GM12878 (cell line): ENCODE measurements around the gene PNPLA4. TPM values are rescaled to one million over a fixed set of nuclear protein-coding genes. Genes with fewer than 3 reads are reported as not detected.

ENCODE experiments used
- ATAC-seq: fragments of 200-7000 bp; cut with Tn5 transposase; 3 replicates; pipeline ENCODE4 v1.9.1; 2020; ENCODE audit warnings: mild to moderate bottlenecking, moderate library complexity
- BruUV-seq: library from RNA; stranded (reverse); fragments of 400-500 nt; replicated peaks from 2 replicates; lab custom pipeline; 2021; lab: Mats Ljungman, UMichigan
- CTCF ChIA-PET: fragments of 300-600 bp; sonication (Branson Sonifier 250); formaldehyde crosslinking; extraction: SDS; loops from one replicate; lab custom pipeline; 2021; ENCODE audit warnings: inconsistent platforms; lab: Yijun Ruan, JAX
- POLR2A ChIA-PET: fragments of 350-600 bp; formaldehyde crosslinking; extraction: SDS; loops from one replicate; lab custom pipeline; 2021; ENCODE audit warnings: inconsistent platforms; lab: Charles Lee
- RAD21 ChIA-PET: fragments of 300-600 bp; sonication (Branson Sonifier 250); formaldehyde crosslinking; loops from one replicate; lab custom pipeline; 2023; ENCODE audit warnings: antibody characterized with exemption; ENCODE audit not compliant: unreplicated experiment; lab: Charles Lee
- SMC1A ChIA-PET: fragments of 300-600 bp; sonication (Branson Sonifier 250); formaldehyde crosslinking; loops from one replicate; lab custom pipeline; 2023; ENCODE audit not compliant: unreplicated experiment, uncharacterized antibody; lab: Charles Lee
- DNase-seq: peaks from one replicate; pipeline ENCODE4 v3.0.0-alpha.2; 2011; ENCODE audit warnings: low read depth, low spot score
- FAIRE-seq: peaks from 3 replicates; lab custom pipeline; 2011; peaks lifted over from hg19 to GRCh38; lab: Jason Lieb, UNC
- H2AFZ ChIP-seq: 2 replicates; pipeline ENCODE4 v1.6.0; 2011; ENCODE audit warnings: low read depth, low read length, control low read depth; ENCODE audit not compliant: control insufficient read depth
- H3K27ac ChIP-seq: 2 replicates; pipeline ENCODE4 v1.5.1; 2011; ENCODE audit warnings: control low read depth; ENCODE audit not compliant: control insufficient read depth, insufficient read depth
- H3K27me3 ChIP-seq, 2 experiments: replicated peaks in 1 of 2; 2 replicates each; pipeline versions ENCODE4 v1.6.0 to v1.6.1; 2011; ENCODE audit warnings: low read length in 1 of 2; ENCODE audit not compliant: control insufficient read depth in 2 of 2, insufficient read depth in 2 of 2
- H3K36me3 ChIP-seq, 2 experiments: 2 replicates each; pipeline ENCODE4 v1.5.1; 2011; ENCODE audit warnings: low read length in 1 of 2; ENCODE audit not compliant: control insufficient read depth in 2 of 2, insufficient read depth in 2 of 2
- H3K4me1 ChIP-seq: 2 replicates; pipeline ENCODE4 v1.6.1; 2011; ENCODE audit warnings: mild to moderate bottlenecking, low read length, moderate library complexity, mixed read lengths; ENCODE audit not compliant: control insufficient read depth, insufficient read depth
- H3K4me2 ChIP-seq: 2 replicates; pipeline ENCODE4 v1.6.0; 2011; ENCODE audit warnings: control low read depth; ENCODE audit not compliant: control insufficient read depth, insufficient read depth
- H3K4me3 ChIP-seq: fragments of 200-600 bp; sonication (generic); 2 replicates; pipeline ENCODE4 v1.5.1; 2016
- H3K79me2 ChIP-seq: 2 replicates; pipeline ENCODE4 v1.6.0; 2011; ENCODE audit warnings: low read length; ENCODE audit not compliant: control insufficient read depth, insufficient read depth
- H3K9ac ChIP-seq: 2 replicates; pipeline ENCODE4 v1.8.0; 2011; ENCODE audit warnings: low read length, control low read depth, mixed read lengths; ENCODE audit not compliant: control insufficient read depth, insufficient read depth
- H3K9me3 ChIP-seq: replicated peaks from 3 replicates; pipeline ENCODE4 v1.5.1; 2011; ENCODE audit warnings: mild to moderate bottlenecking, low read length; ENCODE audit not compliant: control insufficient read depth, insufficient read depth
- H4K20me1 ChIP-seq: 2 replicates; pipeline ENCODE4 v1.6.0; 2011; ENCODE audit not compliant: control insufficient read depth, insufficient read depth
- NBN ChIP-seq: fragments of 450-650 bp; IDR thresholded peaks from 2 replicates; pipeline ENCODE4 v1.6.1; 2016
- NFIC ChIP-seq: IDR thresholded peaks from 2 replicates; pipeline ENCODE4 v1.6.1; 2012; ENCODE audit warnings: low read depth, mild to moderate bottlenecking, inconsistent platforms, low read length, moderate library complexity
- ZNF274 ChIP-seq: IDR thresholded peaks from one replicate; pipeline ENCODE4 v1.8.0; 2011; ENCODE audit not compliant: insufficient read length, insufficient read depth
- WGBS: methylation state at CpG from one replicate; pipeline ENCODE4 v1.1.6; 2016; ENCODE audit warnings: low lambda C conversion rate; ENCODE audit not compliant: insufficient replicate concordance, insufficient coverage; ENCODE audit errors: missing lambda C conversion rate; 5-methylcytosine and 5-hydroxymethylcytosine counted together
- in situ Hi-C: fragments of 300-500 bp; cut with MboI; formaldehyde crosslinking; loops from 9 replicates; pipeline ENCODE4 v1.14.3; 2018; ENCODE audit warnings: mixed read lengths
- intact Hi-C: fragments of 100-400 bp; cut with micrococcal nuclease; formaldehyde crosslinking; loops from one replicate; pipeline ENCODE4 v1.14.2; 2022; ENCODE audit not compliant: unreplicated experiment
- polyA plus RNA-seq, 11 experiments: library from polyadenylated mRNA; depleted of rRNA in 4 of 11; unstranded in 6 of 11; stranded (reverse) in 5 of 11; fragments of >200 nt; fragmentation: Nextera tagmentation in 4 of 11; fragmentation: Illumina TruSeq in 1 of 11; extraction: Ambion mirVana in 4 of 11; extraction: Trizol in 1 of 11; gene quantifications; 1 replicate in 1 of 11; 2 replicates in 10 of 11; pipeline versions ENCODE4 v1.2.1 to v1.2.3, GENCODE V29; 2011 to 2016; ENCODE audit warnings: inconsistent platforms in 2 of 11, missing spikeins in 2 of 11, low read depth in 1 of 11
- total RNA-seq, 4 experiments: library from RNA; depleted of rRNA in 3 of 4; stranded (reverse); fragments of >200 nt in 3 of 4; fragmentation: Illumina TruSeq in 1 of 4; extraction: Trizol in 1 of 4; gene quantifications; 2 replicates each; pipeline versions ENCODE4 v1.2.1 to v1.2.3, GENCODE V29; 2013 to 2021
- TF ChIP-seq, protein P1 (sequence below): fragments of 450-650 bp; IDR thresholded peaks from 2 replicates; pipeline ENCODE4 v1.6.1; 2017; ENCODE audit warnings: mild to moderate bottlenecking
- TF ChIP-seq, protein P2 (sequence below): fragments of 450-650 bp; IDR thresholded peaks from 2 replicates; pipeline ENCODE4 v1.6.1; 2016; ENCODE audit warnings: mild to moderate bottlenecking, moderate library complexity, borderline replicate concordance

The PNPLA4 gene
- total and polyA plus RNA-seq, 10 of the 15 experiments (the other 5 are each of a cell fraction or from before 2014, with no cell fraction given), result 18.0 to 53.0 (median 33.6) TPM

DNA sequence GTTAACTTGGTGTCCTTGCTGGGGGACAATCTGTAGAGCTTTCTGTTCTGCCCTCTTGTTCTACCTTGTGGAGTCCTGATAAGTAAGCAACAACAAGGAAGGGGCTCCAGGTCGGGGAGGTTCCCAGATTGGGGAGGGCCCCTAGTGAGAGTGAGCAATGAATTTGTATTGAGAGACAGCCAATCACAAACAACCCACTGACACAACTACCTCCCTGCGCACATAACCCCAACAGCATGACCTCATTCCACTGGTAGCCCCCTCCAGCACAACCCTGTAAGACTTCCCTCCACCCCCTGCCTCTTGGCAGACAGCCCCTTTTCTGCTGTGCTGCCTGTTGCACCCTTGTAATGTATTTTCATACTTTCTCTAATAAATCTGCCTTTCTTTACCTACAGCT is 19.7 kb upstream of the PNPLA4 start:
- RAD21 ChIA-PET, result interaction anchor here (1.3 kb wide), 1 partner anchor 41 kb away, joined by 5 read pairs; no protein-coding TSS in a partner anchor
- intact Hi-C loops, result no loop called here
- H3K4me2 ChIP-seq, result no peak overlapping the region

More for the DNA sequence above, 19.7 kb upstream of the PNPLA4 start:
- POLR2A ChIA-PET, result interaction anchor here (1.5 kb wide), 1 partner anchor 8 kb away, joined by 4 read pairs; no protein-coding TSS in a partner anchor
- Histone ChIP-seq H3K4me3 (no peak overlapping the region), H3K9ac (no peak overlapping the region), H3K9me3 (no peaks in the 10 kb centered on the region; the same call in 2 of the 3 replicates), H3K27ac (no peak overlapping the region), H3K27me3 (no peaks in the 10 kb centered on the region), H3K4me1 (peaks cover 9% of the 10 kb centered on the region; the same call in 1 of the 2 replicates), H3K79me2 (peaks cover 4% of the 10 kb centered on the region), H2AFZ (no peak overlapping the region), H4K20me1 (no peaks in the 10 kb centered on the region), H3K36me3 (no peaks in the 10 kb centered on the region)
- WGBS, result 50% methylated on average over 2 of the region's 2 CpGs
- CTCF ChIA-PET, result interaction anchor here (1.2 kb wide), 1 partner anchor 13 kb away, joined by 6 read pairs; no protein-coding TSS in a partner anchor
- ATAC-seq, result no peak
- no peak for DNase-seq
- in situ Hi-C loops, result loop anchor here (5.0 to 25.0 kb wide), 2 partner anchors 50 to 1210 kb away; no protein-coding TSS in a partner anchor
- BruUV-seq, result no TSS peak
- TF ChIP-seq NBN (no peak), NFIC (no peak), ZNF274 (no peak)
- TF ChIP-seq, protein P1, sequence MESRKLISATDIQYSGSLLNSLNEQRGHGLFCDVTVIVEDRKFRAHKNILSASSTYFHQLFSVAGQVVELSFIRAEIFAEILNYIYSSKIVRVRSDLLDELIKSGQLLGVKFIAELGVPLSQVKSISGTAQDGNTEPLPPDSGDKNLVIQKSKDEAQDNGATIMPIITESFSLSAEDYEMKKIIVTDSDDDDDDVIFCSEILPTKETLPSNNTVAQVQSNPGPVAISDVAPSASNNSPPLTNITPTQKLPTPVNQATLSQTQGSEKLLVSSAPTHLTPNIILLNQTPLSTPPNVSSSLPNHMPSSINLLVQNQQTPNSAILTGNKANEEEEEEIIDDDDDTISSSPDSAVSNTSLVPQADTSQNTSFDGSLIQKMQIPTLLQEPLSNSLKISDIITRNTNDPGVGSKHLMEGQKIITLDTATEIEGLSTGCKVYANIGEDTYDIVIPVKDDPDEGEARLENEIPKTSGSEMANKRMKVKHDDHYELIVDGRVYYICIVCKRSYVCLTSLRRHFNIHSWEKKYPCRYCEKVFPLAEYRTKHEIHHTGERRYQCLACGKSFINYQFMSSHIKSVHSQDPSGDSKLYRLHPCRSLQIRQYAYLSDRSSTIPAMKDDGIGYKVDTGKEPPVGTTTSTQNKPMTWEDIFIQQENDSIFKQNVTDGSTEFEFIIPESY, result no peak
- TF ChIP-seq, protein P2, sequence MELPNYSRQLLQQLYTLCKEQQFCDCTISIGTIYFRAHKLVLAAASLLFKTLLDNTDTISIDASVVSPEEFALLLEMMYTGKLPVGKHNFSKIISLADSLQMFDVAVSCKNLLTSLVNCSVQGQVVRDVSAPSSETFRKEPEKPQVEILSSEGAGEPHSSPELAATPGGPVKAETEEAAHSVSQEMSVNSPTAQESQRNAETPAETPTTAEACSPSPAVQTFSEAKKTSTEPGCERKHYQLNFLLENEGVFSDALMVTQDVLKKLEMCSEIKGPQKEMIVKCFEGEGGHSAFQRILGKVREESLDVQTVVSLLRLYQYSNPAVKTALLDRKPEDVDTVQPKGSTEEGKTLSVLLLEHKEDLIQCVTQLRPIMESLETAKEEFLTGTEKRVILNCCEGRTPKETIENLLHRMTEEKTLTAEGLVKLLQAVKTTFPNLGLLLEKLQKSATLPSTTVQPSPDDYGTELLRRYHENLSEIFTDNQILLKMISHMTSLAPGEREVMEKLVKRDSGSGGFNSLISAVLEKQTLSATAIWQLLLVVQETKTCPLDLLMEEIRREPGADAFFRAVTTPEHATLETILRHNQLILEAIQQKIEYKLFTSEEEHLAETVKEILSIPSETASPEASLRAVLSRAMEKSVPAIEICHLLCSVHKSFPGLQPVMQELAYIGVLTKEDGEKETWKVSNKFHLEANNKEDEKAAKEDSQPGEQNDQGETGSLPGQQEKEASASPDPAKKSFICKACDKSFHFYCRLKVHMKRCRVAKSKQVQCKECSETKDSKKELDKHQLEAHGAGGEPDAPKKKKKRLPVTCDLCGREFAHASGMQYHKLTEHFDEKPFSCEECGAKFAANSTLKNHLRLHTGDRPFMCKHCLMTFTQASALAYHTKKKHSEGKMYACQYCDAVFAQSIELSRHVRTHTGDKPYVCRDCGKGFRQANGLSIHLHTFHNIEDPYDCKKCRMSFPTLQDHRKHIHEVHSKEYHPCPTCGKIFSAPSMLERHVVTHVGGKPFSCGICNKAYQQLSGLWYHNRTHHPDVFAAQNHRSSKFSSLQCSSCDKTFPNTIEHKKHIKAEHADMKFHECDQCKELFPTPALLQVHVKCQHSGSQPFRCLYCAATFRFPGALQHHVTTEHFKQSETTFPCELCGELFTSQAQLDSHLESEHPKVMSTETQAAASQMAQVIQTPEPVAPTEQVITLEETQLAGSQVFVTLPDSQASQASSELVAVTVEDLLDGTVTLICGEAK, result no peak
- no peak for FAIRE-seq
- SMC1A ChIA-PET, result interaction anchor here (2.2 kb wide), 1 partner anchor 9 kb away, joined by 12 read pairs; no protein-coding TSS in a partner anchor
